ENCODE measurements around the gene TMEM163. TPM values are rescaled to one million over a fixed set of nuclear protein-coding genes. Genes with fewer than 3 reads are reported as not detected.

TMEM163 gene
- total RNA-seq, 2 donors from 2014 or later: 0.16 TPM; not detected in 1

DNA sequence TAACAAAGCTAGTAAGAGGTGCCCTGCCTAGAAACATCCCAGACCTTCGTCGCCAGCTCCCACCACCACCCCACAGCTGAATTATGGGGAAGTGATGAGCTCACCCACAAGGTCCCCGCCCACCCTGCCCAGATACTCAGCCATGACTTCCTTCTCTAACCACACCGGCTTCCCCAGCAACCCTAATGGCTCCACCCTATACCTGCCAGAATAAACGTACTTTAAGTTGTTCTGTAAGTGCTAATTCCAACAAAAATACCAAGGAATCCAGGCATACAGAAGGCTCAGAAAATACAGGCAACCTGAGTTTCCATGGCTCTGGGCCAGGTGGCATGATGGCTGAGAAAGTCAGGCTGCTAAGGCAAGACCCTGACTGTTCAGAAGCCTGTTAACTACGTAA, 39.1 kb downstream of the TMEM163 start:
- peaks cover 0 to 5% of the 10 kb centered on the region in 2 donors for H3K9me3 Mint-ChIP-seq
- ATAC-seq (peak; percentile 23 to 66), DNase-seq (ENCODE audit: low spot score in 2 of 2) (no peak)
- H3K36me3 Mint-ChIP-seq: no peaks in the 10 kb centered on the region
- H3K27ac Mint-ChIP-seq: no peak overlapping the region

GRCh38 chr2:134679294-134679693, 39.5 kb downstream of the TMEM163 start:
- Mint-ChIP-seq H3K36me3 (no peaks in the 10 kb centered on the region), H3K9me3 (peaks cover 0 to 5% of the 10 kb centered on the region in 2 donors), H3K27ac (no peak overlapping the region)
- no peak for DNase-seq (ENCODE audit: low spot score in 2 of 2)
- ATAC-seq: peak in 1 of 2 donors; percentile 42

- H3K36me3 Mint-ChIP-seq: no peaks in the 10 kb centered on the region
- H3K27ac Mint-ChIP-seq: no peak overlapping the region
- peaks cover 0 to 5% of the 10 kb centered on the region in 2 donors for H3K9me3 Mint-ChIP-seq
- DNase-seq (ENCODE audit: low spot score in 2 of 2): no peak
- ATAC-seq: no peak
These were observed 40.7 kb downstream of the TMEM163 start for GRCh38 chr2:134677856-134678756.

DNA sequence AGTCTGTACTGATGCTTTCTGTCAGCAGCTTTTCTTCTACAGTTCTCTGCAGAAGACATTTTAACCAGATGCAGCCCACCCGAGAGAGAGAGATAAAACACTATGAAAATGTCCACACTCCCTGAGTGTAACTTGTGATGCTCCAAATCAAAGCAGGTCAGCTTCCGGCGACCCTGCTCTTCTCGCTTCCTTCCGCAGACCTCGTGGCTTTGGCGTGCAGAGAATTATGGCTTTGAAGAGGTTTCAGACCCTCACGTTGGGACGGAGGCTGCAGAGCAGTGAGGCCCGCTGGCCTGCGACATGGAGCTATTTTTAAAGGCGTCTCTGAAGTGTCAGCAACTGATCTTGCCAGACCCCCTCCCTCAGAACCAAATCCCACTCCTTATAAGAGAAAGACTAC, 41.8 kb downstream of the TMEM163 start:
- DNase-seq (ENCODE audit: low spot score in 2 of 2) (no peak), ATAC-seq (no peak)
- Mint-ChIP-seq H3K9me3 (peaks cover 0 to 5% of the 10 kb centered on the region in 2 donors), H3K27ac (no peak overlapping the region), H3K36me3 (no peaks in the 10 kb centered on the region)

- DNase-seq (ENCODE audit: low spot score in 2 of 2): no peak
- ATAC-seq: no peak
- H3K9me3 Mint-ChIP-seq: no peaks in the 10 kb centered on the region
- H3K36me3 Mint-ChIP-seq: no peaks in the 10 kb centered on the region
- no peak overlapping the region for H3K27ac Mint-ChIP-seq
These were observed 43.5 kb downstream of the TMEM163 start for GRCh38 chr2:134675314-134675713.

GRCh38 chr2:134674687-134675086, 44.1 kb downstream of the TMEM163 start:
- H3K36me3 Mint-ChIP-seq: no peaks in the 10 kb centered on the region
- H3K27ac Mint-ChIP-seq: no peak overlapping the region
- H3K9me3 Mint-ChIP-seq: no peaks in the 10 kb centered on the region
- DNase-seq (ENCODE audit: low spot score in 2 of 2): no peak
- no peak for ATAC-seq

GRCh38 chr2:134671513-134671912, 47.3 kb downstream of the TMEM163 start:
- no peak overlapping the region for H3K27ac Mint-ChIP-seq
- H3K36me3 Mint-ChIP-seq: no peaks in the 10 kb centered on the region
- DNase-seq (ENCODE audit: low spot score in 2 of 2): no peak
- no peak for ATAC-seq
- H3K9me3 Mint-ChIP-seq: no peaks in the 10 kb centered on the region

DNA sequence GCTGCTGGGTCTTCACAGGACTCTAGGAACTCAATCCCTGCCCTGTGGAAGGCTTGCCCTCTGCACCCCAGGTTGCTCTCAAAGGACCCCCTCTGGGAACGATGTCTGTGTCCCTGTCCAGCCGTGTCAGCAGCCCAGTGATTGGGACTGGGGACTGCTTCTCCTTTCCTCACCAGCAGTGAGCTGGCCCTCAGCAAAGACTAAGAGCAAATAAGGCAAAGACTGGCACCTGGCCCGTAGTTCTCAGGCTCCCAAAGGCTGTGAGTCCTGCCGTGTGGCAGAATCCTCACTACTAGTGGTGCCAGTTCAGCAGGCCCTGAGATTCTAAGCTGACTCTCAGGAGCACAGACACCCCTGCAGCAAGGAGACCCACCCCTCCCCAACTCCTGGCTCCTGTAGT, 47.8 kb downstream of the TMEM163 start:
- DNase-seq (ENCODE audit: low spot score in 2 of 2) (no peak), ATAC-seq (no peak)
- H3K36me3 Mint-ChIP-seq: no peaks in the 10 kb centered on the region
- H3K9me3 Mint-ChIP-seq: no peaks in the 10 kb centered on the region
- no peak overlapping the region for H3K27ac Mint-ChIP-seq

DNA sequence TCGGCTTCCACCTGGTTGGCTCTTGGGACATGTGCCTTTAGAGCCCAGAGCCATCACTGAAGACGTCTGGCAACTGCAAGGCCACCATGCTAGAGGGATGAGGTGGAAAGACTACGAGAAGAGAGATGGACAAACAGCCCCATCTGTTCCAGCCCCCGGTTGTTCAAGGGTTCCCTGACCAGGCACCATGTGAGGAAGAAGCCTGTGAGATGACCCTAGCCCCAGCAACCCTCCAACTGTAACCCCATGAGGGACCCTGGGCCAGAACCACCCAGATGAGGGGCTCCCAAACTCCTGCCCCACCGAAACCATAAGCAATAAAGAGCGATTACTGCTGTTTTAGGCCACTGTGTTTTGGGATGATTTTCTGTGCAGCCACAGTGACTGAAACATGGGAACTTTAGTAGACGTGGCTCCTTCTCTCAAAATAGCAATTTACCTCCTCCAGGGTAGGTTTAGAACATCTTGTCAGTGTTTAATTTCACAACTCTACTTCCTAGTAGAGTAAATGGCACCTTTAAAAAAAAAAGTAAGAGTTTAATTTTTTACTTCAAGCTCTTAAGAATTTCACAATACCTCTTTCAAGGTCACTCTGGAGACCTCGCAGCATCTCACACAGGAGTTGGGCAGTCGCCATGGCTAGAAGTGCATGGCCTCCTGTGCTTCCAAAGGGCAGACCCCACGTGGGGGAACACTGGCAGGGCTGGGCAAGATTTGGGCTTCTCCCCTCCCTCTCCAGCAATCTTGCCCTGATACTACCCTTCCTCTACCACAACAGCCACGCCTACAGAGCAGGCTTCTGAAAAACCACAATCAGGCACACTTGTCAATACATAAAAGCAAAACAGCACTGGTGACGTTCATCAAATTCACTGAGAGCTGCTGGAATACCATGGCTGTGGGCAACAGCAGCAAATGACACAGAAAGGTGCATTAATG, 48.8 kb downstream of the TMEM163 start:
- ATAC-seq (peak; percentile 41 to 47), DNase-seq (ENCODE audit: low spot score in 2 of 2) (no peak)
- Mint-ChIP-seq H3K36me3 (no peaks in the 10 kb centered on the region), H3K27ac (peak overlapping the region in 1 of 2 donors; percentile 23), H3K9me3 (no peaks in the 10 kb centered on the region)

- Mint-ChIP-seq H3K9me3 (no peaks in the 10 kb centered on the region), H3K36me3 (no peaks in the 10 kb centered on the region), H3K27ac (peak overlapping the region in 1 of 2 donors; percentile 23)
- peak; percentile 95 to 96 for ATAC-seq
- peak; percentile 76 to 79 for DNase-seq (ENCODE audit: low spot score in 2 of 2)
These were observed 50.0 kb downstream of the TMEM163 start for GRCh38 chr2:134668821-134669220.

DNA sequence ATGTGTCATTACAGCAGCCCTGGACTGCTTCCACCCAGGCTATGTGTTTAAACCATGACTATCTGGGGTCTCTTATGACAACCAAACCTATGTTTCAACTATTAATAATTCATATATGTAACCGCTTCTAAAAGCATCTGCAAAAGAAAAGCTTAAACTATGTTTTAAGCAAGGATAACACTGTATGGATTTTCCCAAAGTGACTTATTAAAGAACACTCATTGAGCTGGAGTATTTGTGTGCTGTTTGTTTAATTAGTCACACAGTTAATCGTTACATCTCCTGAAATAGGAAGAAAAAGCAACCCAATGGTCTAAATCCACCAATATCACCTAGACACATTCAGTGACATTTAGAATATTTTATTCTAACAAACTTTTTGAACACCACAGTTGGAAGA, 51.3 kb downstream of the TMEM163 start:
- H3K36me3 Mint-ChIP-seq: no peaks in the 10 kb centered on the region
- ATAC-seq (no peak), DNase-seq (ENCODE audit: low spot score in 2 of 2) (no peak)
- no peak overlapping the region for H3K27ac Mint-ChIP-seq
- H3K9me3 Mint-ChIP-seq: no peaks in the 10 kb centered on the region

DNA sequence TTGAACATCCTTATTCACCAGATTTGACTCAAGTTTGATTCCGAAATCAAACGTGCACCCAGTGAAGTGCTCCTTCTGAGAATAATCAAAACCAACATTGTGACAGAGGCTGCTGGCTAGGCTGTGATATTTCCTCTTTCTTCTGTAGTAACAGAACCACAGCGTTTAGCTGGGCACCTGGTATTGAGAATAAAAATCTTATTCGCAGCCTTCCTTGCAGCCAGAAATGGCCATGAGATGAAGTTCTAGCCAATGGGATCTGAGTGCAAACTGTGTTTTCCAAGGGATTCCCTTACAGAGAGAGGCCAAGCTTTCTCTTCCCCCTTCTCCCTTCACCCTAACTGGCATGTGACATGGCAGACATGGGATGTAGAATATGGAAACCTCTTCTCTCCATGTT, 51.7 kb downstream of the TMEM163 start:
- no peaks in the 10 kb centered on the region for H3K36me3 Mint-ChIP-seq
- ATAC-seq (no peak), DNase-seq (ENCODE audit: low spot score in 2 of 2) (no peak)
- no peaks in the 10 kb centered on the region for H3K9me3 Mint-ChIP-seq
- H3K27ac Mint-ChIP-seq: no peak overlapping the region

GRCh38 chr2:134665727-134666506, 52.9 kb downstream of the TMEM163 start:
- Mint-ChIP-seq H3K36me3 (no peaks in the 10 kb centered on the region), H3K9me3 (no peaks in the 10 kb centered on the region), H3K27ac (no peak overlapping the region)
- no peak for DNase-seq (ENCODE audit: low spot score in 2 of 2)
- ATAC-seq: peak in 1 of 2 donors; percentile 23

DNA sequence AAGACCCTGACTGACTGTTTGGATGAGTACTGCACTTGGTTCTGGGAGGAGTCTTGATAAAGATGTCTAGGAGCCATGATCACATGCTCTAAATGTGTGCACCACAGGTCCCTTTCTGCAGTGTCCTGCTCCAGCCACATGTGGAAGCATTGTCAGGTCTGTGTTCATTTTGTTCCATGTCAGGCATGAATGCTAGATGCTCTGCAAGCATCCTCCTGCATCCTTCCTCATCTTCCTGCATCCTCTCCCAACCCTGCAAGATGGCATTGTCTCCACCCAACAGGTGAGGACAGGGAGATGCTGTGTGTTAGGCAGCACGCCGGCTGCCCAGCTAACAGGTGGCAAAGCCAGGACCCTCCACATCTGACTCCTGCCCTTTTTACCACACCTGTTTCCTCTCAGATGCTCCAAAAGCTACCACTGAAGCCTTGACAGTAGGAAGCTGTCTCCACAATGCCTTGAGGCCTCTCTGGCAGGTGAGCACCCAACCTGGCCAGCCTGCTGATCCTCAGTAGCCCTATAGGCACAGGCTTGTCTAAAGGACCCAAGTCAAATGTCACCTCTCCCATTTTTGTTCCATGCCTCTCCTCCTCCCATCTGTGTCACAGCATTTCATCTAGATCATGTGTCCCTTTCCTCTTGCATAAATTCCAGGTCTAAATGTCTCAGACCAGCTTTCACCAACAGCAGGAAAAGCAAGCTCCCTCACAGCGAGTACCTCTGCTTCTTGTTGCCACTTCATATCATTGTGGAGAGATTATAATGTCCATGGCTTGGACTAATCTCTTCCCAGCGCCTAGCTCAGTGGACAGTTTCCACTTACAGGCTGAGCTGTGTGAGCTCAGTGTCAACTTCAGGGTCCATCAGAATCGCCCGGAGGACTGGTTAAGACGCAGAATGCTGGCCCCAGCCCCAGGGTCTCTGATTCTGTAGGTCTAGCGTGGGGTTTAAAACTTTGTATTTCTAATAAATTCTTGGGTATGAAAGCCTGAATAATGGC, 55.0 kb downstream of the TMEM163 start:
- no peak overlapping the region for H3K27ac Mint-ChIP-seq
- ATAC-seq (no peak), DNase-seq (ENCODE audit: low spot score in 2 of 2) (no peak)
- H3K9me3 Mint-ChIP-seq: no peaks in the 10 kb centered on the region
- H3K36me3 Mint-ChIP-seq: no peaks in the 10 kb centered on the region

DNA sequence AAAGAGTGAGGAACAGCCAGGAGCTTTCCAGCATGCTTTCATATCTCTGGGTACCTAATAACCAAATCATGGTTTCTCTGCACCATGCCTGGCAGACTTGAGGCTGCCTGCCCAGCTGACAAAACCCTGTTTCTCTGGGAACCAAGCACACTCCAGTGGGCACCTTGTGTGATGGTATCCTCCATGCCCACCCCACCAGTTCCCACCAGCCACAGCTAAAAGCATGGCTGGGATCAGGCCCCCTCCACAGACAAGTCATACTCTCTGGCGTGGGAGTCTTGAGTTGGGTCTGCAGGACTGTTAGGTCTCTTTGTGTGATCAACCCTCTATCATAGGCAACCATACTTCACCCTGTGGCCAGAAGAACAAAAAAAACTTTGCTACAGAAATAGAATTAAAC, 56.0 kb downstream of the TMEM163 start:
- Mint-ChIP-seq H3K36me3 (no peaks in the 10 kb centered on the region), H3K9me3 (no peaks in the 10 kb centered on the region), H3K27ac (no peak overlapping the region)
- no peak for ATAC-seq
- no peak for DNase-seq (ENCODE audit: low spot score in 2 of 2)
